PFSK-1 (cell line): ENCODE data around the gene E4F1.

Experiments
- POLR2AphosphoS5 ChIP-seq: IDR thresholded peaks from 2 replicates; pipeline ENCODE4 v1.6.1; 2012; ENCODE audit warnings: low read depth, mild to moderate bottlenecking, control low read depth, low read length, moderate library complexity
- SIN3A ChIP-seq: IDR thresholded peaks from 2 replicates; pipeline ENCODE4 v1.6.1; 2012; ENCODE audit warnings: mild to moderate bottlenecking, low read length, moderate library complexity, borderline replicate concordance; ENCODE audit not compliant: insufficient read depth

DNA sequence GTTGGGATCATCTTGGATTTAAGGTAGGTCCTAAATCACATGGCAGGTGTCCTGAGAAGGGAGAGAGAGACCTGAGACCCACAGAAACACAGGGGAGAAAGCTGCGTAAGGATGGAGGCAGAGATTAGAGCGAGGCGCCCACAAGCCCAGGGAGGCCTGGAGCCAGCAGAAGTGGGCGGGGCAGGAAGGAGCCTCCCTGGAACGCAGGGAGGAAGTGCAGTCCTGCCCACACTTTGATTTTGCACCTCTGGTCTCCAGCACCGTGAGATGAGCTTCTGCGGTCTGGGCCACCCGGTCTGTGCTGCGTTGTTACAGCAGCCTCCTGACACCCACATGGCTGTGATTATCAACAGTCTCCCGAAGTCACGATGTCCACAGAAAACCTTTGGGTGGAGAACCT is 19.2 kb downstream of the E4F1 start:
- no peak for TF ChIP-seq POLR2AphosphoS5
- no peak for TF ChIP-seq SIN3A
